GM21737 (cell line): ENCODE measurements around the gene RGS7.
"Not testable (repeated sequence)": the region's sequence is repeated elsewhere in the genome, so short reads cannot be mapped to it uniquely, and the experiment has no call there.

Experiments
- ATAC-seq: cut with Tn5 transposase; IDR thresholded peaks from one replicate; pipeline ENCODE4 v1.9.1; 2021; ENCODE audit warnings: mild to moderate bottlenecking, moderate library complexity; ENCODE audit not compliant: unreplicated experiment

Gene RGS7

GRCh38 chr1:241275226-241275625, 81.8 kb downstream of the RGS7 start:
- no peak for ATAC-seq

- no peak for ATAC-seq
Observed at GRCh38 chr1:241274693-241275092, 82.3 kb downstream of the RGS7 start.

GRCh38 chr1:241272828-241273227, 84.2 kb downstream of the RGS7 start:
- no peak for ATAC-seq

GRCh38 chr1:241271427-241271826, 85.6 kb downstream of the RGS7 start:
- no peak for ATAC-seq

- no peak for ATAC-seq
Observed at GRCh38 chr1:241270016-241270415, 87.0 kb downstream of the RGS7 start.

- ATAC-seq, result no peak
Observed at GRCh38 chr1:241269116-241269515, 87.9 kb downstream of the RGS7 start.

GRCh38 chr1:241266121-241266520, 90.9 kb downstream of the RGS7 start:
- ATAC-seq, result no peak

GRCh38 chr1:241265428-241265827, 91.6 kb downstream of the RGS7 start:
- no peak for ATAC-seq

- ATAC-seq, result no peak
Observed at GRCh38 chr1:241263346-241263745, 93.7 kb downstream of the RGS7 start.

- ATAC-seq, result no peak
Observed at GRCh38 chr1:241253471-241253870, 103.5 kb downstream of the RGS7 start.

- ATAC-seq, result no peak
Observed at GRCh38 chr1:241250465-241250864, 106.5 kb downstream of the RGS7 start.

GRCh38 chr1:241240069-241240468, 116.9 kb downstream of the RGS7 start:
- ATAC-seq, result no peak

GRCh38 chr1:241237873-241238272, 119.1 kb downstream of the RGS7 start:
- no peak for ATAC-seq

GRCh38 chr1:241235256-241235897, 121.6 kb downstream of the RGS7 start:
- no peak for ATAC-seq

GRCh38 chr1:241229711-241230110, 127.3 kb downstream of the RGS7 start:
- ATAC-seq, result no peak

GRCh38 chr1:241229216-241229615, 127.8 kb downstream of the RGS7 start:
- no peak for ATAC-seq

GRCh38 chr1:241228339-241228738, 128.7 kb downstream of the RGS7 start:
- ATAC-seq, result no peak

- ATAC-seq, result no peak
Observed at GRCh38 chr1:241225741-241226140, 131.3 kb downstream of the RGS7 start.

- ATAC-seq, result not testable (repeated sequence)
Observed at GRCh38 chr1:241224189-241224588, 132.8 kb downstream of the RGS7 start.

GRCh38 chr1:241222813-241223212, 134.2 kb downstream of the RGS7 start:
- ATAC-seq, result not testable (repeated sequence)

GRCh38 chr1:241221319-241221718, 135.7 kb downstream of the RGS7 start:
- ATAC-seq, result no peak

GRCh38 chr1:241220913-241221312, 136.1 kb downstream of the RGS7 start:
- ATAC-seq, result not testable (repeated sequence)

- no peak for ATAC-seq
Observed at GRCh38 chr1:241219449-241219848, 137.6 kb downstream of the RGS7 start.
